Chondrocyte (in vitro differentiated cells): Measurements from ENCODE around the gene OPRL1. TPM values are rescaled to one million over a fixed set of nuclear protein-coding genes. Genes with fewer than 3 reads are reported as not detected.
A peak's percentile ranks its signal among the peaks of the same experiment; 100 is the strongest.

ENCODE experiments used
- DNase-seq: peaks from one replicate; pipeline ENCODE4 v3.0.0; 2021; ENCODE audit warnings: mixed read lengths, low spot score
- H3K27ac Mint-ChIP-seq: one replicate; pipeline ENCODE4 v1.8.0; 2021; ENCODE audit warnings: mild to moderate bottlenecking, moderate library complexity, mixed read lengths; ENCODE audit not compliant: unreplicated experiment
- H3K27me3 Mint-ChIP-seq: 2 replicates; pipeline ENCODE4 v1.8.0; 2021; ENCODE audit warnings: low read depth, mixed read lengths
- H3K36me3 Mint-ChIP-seq: 2 replicates; pipeline ENCODE4 v1.8.0; 2021; ENCODE audit warnings: low read depth, mixed read lengths
- H3K4me1 Mint-ChIP-seq: 2 replicates; pipeline ENCODE4 v1.8.0; 2021; ENCODE audit warnings: low read depth, mild to moderate bottlenecking, mixed read lengths
- H3K4me3 Mint-ChIP-seq: one replicate; pipeline ENCODE4 v1.8.0; 2021; ENCODE audit warnings: mild to moderate bottlenecking, moderate library complexity, mixed read lengths; ENCODE audit not compliant: unreplicated experiment
- H3K9me3 Mint-ChIP-seq: 2 replicates; pipeline ENCODE4 v1.8.0; 2021; ENCODE audit warnings: low read depth, mixed read lengths
- total RNA-seq: library from RNA; stranded (reverse); gene quantifications from 3 replicates; pipeline ENCODE4 v1.2.1, GENCODE V29; 2021
- TF ChIP-seq, protein P1 (sequence below): fragments of 200-600 bp; sonication (generic); IDR thresholded peaks from 2 replicates; pipeline ENCODE4 v1.5.0; 2021; ENCODE audit warnings: antibody characterized with exemption, mild to moderate bottlenecking, moderate library complexity

OPRL1 gene
- total RNA-seq, 1 donor from 2014 or later, result 3.2 TPM

DNA sequence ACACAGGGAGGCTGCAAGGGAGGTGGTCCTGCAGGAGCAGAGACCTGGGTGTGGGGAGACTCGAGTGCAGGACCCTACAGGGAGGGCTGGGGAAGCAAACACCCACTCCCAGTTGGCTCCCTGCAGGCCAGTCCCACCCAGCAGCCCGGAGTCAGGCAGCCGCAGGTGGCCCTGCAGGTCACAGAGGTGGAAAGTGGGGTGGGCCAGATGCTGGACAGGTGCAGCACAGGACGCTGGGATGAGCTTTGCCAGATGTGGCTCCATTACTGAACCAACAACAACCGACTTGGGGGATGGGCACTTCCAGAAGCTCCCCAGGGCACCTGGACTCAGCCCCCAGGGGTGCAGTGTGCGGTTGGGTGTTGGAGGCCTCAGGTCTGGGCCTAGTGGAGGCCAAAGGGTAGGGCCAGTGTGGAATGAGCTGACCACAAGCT is 57.7 kb downstream of the OPRL1 start:
- no peak overlapping the region for H3K27ac Mint-ChIP-seq
- peaks cover 29% of the 10 kb centered on the region for H3K27me3 Mint-ChIP-seq
- H3K9me3 Mint-ChIP-seq, result no peaks in the 10 kb centered on the region
- no peaks in the 10 kb centered on the region for H3K4me1 Mint-ChIP-seq
- no peak overlapping the region for H3K4me3 Mint-ChIP-seq
- TF ChIP-seq, protein P1, sequence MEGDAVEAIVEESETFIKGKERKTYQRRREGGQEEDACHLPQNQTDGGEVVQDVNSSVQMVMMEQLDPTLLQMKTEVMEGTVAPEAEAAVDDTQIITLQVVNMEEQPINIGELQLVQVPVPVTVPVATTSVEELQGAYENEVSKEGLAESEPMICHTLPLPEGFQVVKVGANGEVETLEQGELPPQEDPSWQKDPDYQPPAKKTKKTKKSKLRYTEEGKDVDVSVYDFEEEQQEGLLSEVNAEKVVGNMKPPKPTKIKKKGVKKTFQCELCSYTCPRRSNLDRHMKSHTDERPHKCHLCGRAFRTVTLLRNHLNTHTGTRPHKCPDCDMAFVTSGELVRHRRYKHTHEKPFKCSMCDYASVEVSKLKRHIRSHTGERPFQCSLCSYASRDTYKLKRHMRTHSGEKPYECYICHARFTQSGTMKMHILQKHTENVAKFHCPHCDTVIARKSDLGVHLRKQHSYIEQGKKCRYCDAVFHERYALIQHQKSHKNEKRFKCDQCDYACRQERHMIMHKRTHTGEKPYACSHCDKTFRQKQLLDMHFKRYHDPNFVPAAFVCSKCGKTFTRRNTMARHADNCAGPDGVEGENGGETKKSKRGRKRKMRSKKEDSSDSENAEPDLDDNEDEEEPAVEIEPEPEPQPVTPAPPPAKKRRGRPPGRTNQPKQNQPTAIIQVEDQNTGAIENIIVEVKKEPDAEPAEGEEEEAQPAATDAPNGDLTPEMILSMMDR, result no peak
- H3K36me3 Mint-ChIP-seq, result no peaks in the 10 kb centered on the region
- DNase-seq, result peak; percentile 83

DNA sequence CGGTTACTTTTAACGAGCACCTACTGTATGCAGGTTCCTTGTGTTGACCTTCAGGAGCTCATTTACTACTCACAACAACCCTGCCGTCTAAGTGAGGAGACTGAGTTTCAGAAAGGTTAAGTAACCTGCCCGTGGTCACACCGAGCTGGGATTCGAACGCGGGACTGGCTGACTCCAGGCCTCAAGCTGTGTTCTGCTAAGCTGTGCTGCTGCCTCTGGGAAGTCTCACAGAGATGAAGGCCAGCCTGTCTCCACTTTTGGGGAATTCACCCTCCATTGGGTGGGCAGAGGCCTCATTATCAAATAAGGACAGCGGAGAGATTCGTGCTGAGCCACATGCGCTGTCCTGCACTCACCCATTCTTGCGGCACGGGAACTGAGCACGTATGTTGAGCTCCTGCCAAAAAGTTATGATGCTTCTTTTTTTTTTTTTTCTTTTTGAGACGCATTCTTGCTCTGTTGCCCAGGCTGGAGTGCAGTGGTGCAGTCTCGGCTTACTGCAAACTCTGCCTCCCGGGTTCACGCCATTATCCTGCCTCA is 58.5 kb downstream of the OPRL1 start:
- DNase-seq, result no peak
- peaks cover 35% of the 10 kb centered on the region for H3K27me3 Mint-ChIP-seq
- no peaks in the 10 kb centered on the region for H3K4me1 Mint-ChIP-seq
- no peaks in the 10 kb centered on the region for H3K9me3 Mint-ChIP-seq
- TF ChIP-seq, protein P1, result no peak
- no peak overlapping the region for H3K27ac Mint-ChIP-seq
- no peaks in the 10 kb centered on the region for H3K36me3 Mint-ChIP-seq
- H3K4me3 Mint-ChIP-seq, result no peak overlapping the region

DNA sequence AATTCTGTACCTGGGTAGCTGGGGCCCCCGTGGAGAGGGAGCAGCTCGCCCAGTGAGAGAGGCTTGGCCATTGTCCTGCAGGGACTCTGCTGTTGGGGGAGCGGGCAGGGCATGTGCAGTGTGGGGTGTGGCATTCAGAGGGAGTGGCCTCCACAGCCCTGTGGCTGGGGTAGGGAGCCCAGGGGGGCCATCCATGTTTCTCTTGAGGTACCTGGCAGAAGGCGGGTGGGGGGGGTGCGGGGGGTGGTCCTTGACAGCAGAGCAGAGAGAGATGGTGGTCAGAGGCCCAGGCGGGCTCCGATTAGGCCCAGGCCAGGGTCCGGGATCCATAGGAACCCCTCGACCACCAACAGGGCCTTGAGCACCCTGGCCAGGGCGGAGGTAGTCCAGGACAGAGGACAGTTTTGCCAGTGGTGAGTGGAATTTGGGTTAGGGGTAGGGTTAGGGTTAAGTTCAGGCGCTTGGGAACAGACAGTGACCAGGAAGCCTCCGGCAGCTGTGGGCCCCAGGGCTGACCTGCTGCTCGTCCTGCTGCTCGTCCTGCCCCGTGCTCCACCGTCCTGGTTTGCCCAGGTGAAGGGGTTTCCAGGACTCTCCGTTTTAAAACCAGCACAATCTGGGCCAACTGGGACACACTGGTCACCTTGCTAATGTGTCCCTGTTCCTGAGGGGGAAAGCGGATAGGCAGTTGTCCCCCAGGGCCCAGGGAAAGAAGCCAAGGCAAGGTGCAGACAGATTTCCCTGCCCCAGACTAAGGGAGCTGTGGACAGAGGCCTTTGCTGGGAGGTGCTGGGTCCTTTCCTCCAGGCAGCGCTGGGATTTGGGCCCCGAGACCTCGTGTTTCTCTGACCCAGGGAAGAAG is 59.5 kb downstream of the OPRL1 start:
- no peaks in the 10 kb centered on the region for H3K36me3 Mint-ChIP-seq
- H3K27me3 Mint-ChIP-seq, result peaks cover 36% of the 10 kb centered on the region
- H3K4me3 Mint-ChIP-seq, result no peak overlapping the region
- TF ChIP-seq, protein P1, result no peak
- H3K27ac Mint-ChIP-seq, result no peak overlapping the region
- no peak for DNase-seq
- no peaks in the 10 kb centered on the region for H3K4me1 Mint-ChIP-seq
- peaks cover 2% of the 10 kb centered on the region for H3K9me3 Mint-ChIP-seq

DNA sequence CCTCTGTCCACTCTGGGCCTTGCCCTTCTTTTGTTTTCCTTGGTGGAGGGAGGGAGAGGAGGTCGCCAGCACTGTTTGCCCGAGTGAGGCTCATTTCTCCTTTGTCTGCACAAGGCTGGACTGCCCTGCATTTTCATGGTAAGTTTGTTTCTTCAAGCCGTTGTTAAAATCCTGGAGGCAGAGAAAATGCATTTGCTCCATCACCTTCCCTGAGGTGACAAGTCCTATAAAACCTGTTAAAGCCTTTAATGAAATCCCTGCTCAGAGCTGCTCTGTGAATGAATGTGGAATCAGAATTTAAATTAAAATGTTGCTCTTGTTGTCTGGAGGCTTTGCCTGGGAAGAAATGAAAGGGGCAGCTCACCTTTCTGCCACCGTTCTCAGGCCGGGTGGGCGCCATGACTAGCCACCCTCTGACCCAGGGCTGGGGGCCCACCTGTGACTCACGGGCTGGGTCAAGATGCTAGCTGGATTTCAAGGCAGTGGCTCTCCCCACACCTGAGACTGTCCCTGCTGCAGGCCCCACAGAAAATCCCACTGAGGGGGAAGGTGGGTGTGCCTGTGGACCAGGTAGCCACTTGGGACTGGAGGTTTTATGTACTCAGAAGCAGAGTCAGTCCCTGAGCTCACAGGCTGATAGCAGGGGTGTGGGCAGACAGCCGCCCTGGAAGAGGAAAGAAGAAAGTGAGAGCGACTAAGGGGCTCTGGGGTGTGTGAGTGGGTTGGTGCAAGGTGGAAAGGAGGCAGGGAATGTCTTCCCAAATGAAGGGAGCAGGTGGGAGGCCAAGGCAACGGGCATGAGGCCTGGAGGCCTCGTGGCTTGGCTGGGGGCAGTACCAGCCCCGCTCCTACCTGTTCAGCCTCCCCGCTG is 60.4 kb downstream of the OPRL1 start:
- peaks cover 2% of the 10 kb centered on the region for H3K36me3 Mint-ChIP-seq
- no peak overlapping the region for H3K27ac Mint-ChIP-seq
- TF ChIP-seq, protein P1, result no peak
- no peaks in the 10 kb centered on the region for H3K4me1 Mint-ChIP-seq
- H3K27me3 Mint-ChIP-seq, result peaks cover 34% of the 10 kb centered on the region
- DNase-seq, result peak; percentile 63
- H3K4me3 Mint-ChIP-seq, result no peak overlapping the region
- H3K9me3 Mint-ChIP-seq, result peaks cover 5% of the 10 kb centered on the region

DNA sequence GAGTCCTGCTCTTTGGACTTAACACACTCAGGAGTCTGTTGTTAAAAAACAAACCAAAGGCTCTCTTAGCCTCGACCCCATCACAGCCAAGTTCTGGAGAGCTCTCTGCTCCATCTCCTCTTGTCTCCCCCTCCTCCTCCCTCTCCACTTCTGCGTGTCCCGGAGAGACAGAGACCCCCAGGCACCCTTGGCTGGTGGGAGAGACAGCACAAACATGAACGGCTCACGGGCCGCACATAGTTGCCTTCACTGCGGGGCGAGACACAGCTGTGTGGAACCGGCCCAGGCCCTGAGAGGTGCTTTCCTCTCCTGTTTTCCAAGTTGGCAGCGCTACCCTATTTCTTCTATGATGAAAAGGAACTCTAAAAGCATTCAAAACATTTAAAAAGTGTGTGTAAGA is 61.1 kb downstream of the OPRL1 start:
- no peak overlapping the region for H3K27ac Mint-ChIP-seq
- no peak overlapping the region for H3K4me3 Mint-ChIP-seq
- TF ChIP-seq, protein P1, result no peak
- peaks cover 2% of the 10 kb centered on the region for H3K36me3 Mint-ChIP-seq
- H3K4me1 Mint-ChIP-seq, result no peaks in the 10 kb centered on the region
- no peak for DNase-seq
- peaks cover 27% of the 10 kb centered on the region for H3K27me3 Mint-ChIP-seq
- peaks cover 5% of the 10 kb centered on the region for H3K9me3 Mint-ChIP-seq
